GM18498 (cell line): ENCODE measurements around the gene ZNF664.

Experiments
- ATAC-seq: cut with Tn5 transposase; IDR thresholded peaks from one replicate; pipeline ENCODE4 v1.9.1; 2021; ENCODE audit warnings: mild to moderate bottlenecking, moderate library complexity; ENCODE audit not compliant: unreplicated experiment

The ZNF664 gene

DNA sequence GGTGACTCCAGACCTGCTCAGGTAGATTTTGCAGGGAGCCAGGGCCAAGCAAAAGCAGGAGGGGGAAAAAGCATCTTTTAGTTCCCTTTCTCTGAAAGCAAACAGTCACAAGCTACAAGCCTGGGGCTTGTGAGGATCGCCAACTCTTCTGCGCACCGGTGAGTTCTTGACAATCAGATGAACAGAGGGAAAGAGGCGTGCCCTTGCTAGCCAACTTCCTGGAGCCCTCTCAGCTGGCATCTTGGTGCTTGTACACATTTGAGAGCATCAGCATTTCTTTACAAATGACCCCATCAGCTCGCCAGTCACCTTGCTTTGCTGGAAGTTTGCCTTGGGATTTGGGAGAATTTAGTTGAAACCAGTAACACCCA, 55.5 kb downstream of the ZNF664 start:
- ATAC-seq = no peak

DNA sequence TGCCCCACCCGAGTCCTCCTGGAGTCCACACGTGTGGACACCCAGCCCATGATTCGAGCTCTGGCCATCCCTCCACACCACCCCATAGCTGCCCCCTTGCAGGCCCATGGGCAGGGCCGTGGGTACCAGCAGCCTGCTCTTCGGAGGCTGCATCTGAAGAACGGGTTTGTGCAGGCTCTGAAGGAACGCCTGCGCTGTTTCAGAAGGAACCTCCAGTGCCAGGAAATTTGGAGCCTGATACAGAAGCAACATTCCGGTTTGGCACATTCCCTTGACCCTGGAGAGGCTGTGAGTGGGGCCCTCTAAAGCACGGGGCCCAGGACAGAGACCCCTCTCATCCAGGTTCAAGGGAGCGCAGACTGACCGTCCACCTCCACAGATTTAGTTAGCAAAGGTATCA, 57.0 kb downstream of the ZNF664 start:
- ATAC-seq = no peak

DNA sequence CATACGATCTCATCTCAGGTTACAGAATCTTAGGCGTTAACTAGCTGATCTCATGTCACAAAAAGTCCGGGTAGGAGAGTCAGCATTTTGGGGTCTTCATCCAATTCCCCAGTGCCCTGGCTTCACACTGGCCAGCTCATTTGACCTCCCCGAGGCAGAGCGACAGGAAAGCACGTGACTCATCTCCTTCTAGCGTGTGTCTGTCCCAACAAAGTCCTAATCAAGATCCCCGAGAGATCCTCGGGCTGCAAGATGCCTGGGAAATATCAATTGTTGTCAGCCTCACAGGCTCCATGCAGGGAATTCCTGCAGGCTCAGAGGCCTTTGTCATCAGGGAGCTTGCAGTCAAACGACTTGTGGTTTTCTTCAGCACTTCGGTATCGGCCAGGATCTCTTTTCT, 57.5 kb downstream of the ZNF664 start:
- no peak for ATAC-seq

DNA sequence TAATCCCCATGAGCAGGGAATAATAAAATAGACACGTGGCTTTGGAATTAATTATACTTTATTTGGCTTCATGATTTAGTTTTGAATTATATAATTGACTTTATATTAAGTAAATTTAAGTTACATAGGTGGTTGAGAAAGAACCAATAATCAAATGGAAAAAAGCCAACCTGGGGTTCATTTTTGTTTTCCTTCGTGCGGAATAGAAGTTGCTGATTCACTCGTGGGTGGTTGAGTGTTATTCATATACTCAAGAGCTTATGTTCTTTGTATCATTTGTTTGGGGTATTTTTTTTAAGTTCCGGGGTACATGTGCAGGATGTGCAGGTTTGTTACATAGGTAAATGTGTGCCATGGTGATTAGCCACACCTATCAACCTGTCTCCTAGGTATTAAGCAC, 58.0 kb downstream of the ZNF664 start:
- ATAC-seq = no peak

DNA sequence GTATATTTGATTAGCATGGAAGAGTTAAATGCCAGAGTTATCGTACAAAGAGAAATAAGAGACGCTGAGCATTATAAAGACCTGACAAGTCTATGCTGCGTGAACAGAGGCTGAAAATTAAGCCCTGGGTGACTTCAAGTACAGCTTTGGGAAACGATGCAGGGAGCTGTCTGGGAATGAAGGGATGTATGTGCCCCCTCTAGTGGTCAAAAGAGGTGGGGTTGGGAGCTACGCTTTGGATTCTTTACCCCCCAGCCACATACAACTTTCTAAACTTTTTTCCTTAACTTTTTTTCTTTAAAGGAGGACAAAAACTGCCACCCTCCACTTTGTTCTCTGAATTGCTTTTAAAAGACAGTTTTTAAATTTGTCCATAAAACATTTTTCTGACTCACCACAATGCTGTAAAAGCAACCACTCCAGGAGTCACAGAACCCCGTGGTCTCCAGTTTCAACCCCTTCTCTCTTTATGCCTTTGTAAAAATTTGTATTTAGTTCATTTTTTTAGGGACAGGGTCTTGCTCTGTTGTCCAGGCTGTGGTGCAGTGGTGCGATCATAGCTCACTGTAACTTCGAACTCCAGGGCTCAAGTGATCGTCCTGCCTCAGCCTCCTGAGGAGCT, 59.4 kb downstream of the ZNF664 start:
- ATAC-seq = no peak

DNA sequence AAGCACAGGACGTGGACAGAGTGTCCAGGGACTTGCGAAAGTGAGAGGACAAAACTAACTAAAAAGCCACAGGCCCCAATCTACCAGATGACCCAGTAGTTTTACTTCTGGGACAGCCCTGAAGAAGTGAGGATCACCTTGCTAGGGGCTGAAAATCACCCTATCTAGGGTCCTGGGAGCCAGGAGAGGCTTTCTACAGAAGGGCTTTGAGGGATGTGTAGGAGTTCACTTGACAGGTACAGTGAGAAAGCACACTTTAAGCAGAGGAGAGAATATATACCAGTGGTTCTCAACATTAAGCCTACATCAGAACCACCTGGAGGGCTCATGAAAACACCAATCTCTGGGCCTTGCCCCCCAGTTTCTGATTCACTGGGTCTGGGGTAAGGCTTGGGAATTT, 60.8 kb downstream of the ZNF664 start:
- no peak for ATAC-seq

DNA sequence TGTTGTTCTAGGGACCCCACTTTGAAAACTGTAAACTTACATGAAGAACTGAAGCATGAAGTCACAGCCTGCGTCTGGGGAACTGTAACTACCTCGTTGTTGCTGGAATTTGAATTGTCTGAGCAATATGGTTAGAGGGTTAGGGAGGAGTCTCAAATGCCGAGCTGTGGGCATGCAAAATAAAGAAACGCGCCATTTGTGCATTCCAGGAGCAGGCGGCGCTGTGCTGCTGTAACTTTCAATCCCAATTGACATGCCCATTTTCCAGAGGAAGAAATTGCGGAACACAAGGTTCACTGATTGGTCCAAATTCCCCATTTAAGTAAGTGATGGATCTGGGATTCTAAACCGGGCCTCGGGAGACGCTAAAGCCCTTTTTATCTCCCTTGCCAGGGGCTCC, 61.3 kb downstream of the ZNF664 start:
- ATAC-seq = no peak

DNA sequence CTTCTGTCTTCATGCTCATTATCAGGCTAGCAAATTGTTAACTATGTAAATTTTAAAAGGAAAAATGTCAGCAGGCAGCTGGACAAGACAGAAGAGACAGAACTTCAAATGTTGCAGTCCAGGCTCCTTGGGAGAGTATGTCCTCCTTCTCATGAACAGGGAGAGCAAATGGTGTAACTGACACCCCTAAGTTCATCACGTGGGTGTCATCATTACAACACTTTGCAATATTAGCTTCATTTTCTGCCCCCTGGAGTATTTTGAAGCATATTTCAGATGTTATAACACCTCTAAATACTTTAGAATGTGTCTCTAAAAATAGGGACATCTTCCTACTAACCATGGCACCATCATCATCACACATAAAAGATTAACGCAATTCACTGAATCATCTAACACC, 62.1 kb downstream of the ZNF664 start:
- ATAC-seq = no peak

DNA sequence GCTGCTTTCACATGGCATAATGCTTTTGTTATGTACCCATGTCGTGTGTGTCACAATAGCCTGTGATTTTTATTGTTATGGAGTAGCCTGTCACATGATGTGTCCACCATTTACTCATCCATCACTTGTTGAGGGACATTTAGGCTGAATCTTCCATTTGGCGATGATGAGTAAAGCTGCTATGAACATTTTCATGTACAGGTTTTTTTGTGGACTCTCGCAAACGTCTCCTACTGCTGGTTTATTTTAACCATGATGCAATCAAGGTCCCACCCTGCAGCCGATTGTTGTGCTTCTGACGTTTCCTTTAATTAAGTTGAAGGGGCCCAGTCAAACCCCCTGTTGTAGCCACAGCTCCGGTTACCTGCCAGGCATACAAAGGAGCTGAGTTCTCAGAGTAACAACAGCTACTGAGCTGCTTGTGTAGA, 63.2 kb downstream of the ZNF664 start:
- no peak for ATAC-seq

DNA sequence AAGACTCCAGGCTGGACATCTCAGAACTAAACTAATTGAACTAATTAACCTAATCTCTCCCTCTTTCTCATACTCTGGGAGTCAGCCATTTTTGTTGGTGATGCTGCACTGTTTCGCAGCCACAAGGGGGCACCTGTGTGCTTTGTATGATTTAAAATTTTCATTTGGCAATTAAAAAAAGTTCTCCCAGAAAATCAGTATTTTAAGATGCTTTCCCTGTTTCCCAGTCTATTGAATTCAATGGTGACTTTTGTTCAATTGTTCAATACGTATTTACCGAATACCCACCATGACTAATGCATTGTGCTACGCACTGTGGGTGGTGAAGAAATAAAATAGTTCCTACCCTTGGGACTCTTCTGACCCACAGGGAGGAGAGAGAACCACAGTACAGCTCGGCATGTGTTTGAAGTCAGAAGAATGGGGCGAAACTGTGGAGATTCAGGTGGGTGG, 63.7 kb downstream of the ZNF664 start:
- no peak for ATAC-seq

DNA sequence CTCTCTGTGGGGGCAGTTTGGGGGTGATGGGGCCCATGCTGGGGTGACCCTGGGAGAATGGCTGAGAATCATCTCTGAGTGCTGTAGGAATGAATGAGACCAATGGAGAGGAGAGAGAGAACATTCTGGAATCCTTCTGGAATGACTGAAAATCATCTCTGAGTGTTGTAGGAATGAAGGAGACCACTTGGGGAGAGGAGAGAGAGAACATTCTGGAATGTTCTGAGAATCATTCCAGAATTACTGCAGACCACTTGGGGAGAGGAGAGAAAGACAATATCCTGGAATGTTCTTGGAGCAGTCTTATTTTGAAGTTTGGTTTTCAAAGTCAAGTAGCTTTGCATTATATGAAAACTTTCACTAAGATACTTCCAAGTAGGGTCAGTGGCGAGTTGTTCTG, 64.3 kb downstream of the ZNF664 start:
- no peak for ATAC-seq

DNA sequence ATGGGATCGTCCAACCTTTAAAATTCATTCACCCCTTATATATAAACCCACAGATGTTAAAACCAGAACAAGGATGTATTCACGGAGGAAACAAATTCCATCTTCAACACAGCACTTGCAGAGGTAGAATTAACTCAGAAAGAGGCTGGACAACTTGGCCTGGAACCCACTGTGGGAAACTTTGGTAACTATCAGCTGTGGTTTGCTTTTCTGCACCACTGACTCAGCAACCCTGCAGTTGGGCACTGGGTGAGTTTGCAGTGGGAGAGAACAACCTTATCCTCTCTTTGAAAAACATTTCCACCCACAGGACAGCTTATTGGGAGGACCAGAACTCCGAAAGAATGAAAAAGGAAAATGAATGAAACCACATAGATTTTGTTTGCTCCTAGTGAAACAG, 66.3 kb downstream of the ZNF664 start:
- no peak for ATAC-seq

DNA sequence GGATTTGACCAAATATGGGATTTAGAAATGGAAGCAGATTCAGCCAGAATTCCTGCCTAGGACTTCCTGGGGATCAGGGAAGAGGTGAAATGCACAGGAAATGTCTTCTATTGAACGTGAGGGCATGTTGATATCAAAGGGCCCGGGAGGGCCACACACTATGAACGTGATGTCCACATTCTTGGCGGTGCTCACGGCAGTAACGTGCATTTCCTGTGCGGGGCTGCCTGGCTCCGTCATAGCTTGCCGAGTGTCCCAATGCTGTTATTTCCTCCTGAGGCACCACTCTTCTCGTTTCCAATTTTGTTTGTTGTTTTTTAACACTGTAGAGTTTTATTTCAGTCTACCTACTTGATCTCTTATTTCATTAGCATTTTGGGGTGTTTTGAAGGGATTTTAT, 67.3 kb downstream of the ZNF664 start:
- no peak for ATAC-seq

DNA sequence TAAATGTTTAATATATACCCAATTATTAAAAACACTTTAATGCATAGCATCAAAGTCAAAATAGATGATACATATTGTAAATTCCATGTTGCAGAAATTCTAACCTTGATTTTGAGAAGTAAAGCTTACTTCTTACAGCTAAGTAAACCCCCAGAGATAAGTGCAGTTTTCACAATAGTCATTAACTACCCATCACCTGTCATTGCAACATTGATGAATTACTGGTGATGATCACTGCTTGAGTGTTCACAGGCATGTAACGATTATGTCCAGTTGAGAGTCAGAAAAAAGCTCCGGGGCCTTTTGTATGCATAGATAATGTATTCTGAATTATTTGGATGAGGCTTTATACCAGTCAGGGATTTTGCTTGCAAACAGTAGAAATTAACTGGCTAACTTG, 67.7 kb downstream of the ZNF664 start:
- ATAC-seq = no peak

DNA sequence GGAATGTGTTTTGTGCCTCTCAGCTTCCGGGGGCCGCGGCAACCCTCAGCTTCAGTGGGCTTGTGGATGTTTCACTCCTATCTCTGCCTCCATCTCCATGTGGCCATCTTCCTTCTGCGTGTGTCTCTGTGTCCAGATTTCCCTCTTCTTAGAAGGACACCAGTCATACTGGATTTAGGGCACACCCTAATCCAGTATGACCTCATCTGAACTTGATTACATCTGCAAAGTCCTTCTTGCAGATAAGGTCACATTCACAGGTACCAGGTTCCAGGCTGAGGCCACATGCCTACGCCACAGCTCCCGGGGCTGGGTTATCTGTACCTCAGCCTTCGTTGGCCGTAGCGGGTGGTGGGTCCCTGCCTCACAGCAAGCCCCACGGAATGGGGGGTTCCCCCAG, 68.9 kb downstream of the ZNF664 start:
- no peak for ATAC-seq

DNA sequence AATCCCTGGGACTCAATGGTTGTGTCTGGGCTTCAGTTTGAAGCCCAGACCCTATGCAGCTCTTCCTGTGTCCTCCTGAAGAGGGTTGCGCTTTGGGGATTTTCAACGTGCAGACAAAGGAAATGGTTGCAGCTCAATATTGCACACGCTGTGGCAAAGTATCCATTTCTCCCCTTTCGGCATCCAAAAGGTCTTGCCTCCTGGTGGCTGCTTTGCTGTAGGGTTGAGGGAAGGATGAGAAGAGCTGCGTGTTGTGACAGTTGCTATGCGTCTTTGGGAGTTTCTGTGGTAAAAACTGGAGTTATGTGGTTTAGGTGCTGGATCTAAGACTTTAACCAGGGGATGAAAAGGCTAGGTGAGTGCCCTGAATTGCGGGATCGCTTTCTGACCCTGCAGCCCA, 71.0 kb downstream of the ZNF664 start:
- no peak for ATAC-seq

DNA sequence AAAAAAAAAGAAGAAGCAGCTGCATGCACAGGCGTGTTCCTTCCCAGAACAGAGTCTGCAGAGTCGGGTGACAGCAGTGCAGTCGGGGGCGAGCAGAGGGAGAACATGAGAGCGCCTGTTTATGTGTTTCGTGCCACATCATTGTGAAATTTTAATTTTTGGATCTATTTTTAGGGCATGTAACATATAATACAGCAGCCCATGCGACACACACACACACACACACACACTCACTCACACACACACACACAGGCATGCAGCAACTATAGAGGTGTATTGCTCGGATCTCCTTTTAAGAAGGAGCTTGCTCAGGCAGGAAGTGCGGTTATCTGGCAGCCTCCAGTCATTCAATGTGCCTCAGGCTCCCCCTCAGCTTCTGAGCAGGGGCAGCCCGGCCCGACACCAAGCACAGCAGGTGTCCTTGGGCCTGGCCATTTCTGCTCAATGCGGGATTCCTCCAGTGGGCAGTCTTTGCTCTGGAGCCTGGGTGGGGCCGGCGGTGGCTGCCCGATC, 71.8 kb downstream of the ZNF664 start:
- ATAC-seq = no peak

DNA sequence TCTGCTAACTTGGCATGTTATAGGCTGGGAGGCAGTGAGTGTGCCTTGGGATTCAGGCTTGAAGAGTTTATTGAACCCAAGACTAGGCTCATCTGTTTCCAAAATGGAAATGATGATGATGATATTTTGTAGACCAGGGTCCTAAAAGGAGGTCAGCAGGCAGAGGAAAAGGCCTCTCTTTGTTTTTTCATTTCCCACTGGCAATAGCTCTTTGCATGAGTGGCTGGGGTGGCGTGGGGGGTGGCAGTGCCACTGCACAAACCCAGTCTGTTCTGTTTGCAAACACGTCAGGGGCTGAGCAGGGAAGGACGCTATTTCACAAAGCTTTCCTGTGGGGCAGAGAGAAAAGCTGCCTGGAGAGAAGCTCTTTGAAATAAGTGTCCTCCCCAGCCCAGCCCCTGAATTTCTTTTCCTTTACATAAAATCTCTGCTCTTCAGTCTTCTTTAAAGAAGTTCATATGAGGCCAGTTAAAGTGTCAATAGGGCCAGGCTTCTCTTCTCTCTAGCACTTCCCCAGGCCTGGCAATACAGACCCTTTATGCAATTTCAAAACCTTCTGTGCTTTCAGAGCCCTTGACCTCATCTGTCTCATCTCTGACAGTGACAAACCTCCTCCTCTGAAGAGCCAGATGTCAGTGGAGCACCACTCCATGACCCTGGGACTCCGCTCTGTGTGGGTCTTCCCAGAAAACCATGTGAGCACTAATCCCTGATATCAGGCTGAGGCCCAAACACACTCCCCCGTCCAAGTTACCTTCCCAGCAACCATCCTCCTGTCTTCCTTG, 72.8 kb downstream of the ZNF664 start:
- ATAC-seq = no peak

DNA sequence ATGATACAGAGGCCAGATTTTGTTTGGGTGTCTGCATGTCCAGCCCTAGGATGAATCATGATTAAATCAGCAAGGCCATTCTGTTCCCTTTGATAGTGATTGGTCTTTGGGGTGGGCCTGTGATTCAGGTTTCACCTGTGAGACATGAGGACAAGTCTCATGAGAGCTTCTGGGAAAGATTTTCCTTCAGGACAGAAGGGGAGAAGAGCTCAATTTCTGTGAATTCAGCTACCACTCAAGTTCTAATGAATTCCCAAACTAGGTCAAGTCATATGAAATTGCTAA, 73.4 kb downstream of the ZNF664 start:
- no peak for ATAC-seq

DNA sequence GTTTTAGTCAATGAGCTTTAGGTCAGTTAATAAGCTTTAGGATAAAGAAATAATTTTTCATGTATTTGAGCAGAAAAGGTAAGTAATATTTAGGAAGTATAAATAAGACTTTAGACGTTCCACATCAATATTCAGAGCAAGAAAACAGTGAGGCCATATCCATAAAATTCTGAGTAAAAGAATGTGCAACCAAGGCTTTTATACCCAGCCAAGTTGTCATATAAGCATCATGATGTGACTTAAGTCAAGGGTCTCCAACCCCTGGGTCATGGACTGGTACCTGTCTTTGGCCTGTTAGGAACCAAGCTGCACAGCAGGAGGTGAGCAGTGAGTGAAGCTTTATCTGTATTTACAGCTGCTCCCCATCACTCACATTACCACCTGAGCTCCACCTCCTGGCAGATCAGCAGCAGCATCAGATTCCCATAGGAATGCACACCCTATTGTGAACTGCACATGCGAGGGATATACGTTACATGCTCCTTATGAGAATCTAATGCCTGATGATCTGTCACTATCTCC, 74.1 kb downstream of the ZNF664 start:
- no peak for ATAC-seq

DNA sequence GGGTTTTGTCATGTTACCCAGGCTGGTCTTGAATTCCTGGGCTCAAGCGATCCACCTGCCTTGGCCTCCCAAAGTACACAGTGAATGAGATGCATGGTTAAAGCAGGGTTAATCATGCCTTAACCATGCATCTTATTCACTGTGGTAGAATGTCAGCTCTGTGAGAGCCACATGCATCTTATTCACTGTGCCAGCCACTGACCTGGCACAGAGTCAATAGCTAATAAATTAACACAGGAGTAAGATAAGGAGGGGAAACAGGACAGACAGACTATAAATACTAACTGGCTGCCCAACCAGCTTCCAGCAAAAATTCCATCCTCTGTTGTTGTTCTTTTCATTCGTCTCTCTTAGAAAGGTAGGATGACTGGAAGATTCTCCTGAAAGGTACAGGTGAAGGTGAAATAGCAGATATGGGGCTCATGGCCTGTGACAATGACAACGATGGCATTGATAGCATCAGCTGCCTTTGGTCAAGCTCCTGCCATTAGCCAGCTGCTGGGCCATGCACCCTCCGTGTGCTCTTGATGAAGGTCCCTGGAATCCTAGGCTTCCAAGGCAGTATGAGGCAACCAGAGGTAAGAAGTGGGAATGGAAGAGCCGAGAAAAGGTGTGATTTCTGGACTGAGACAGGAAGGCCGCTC, 76.6 kb downstream of the ZNF664 start:
- ATAC-seq = no peak

DNA sequence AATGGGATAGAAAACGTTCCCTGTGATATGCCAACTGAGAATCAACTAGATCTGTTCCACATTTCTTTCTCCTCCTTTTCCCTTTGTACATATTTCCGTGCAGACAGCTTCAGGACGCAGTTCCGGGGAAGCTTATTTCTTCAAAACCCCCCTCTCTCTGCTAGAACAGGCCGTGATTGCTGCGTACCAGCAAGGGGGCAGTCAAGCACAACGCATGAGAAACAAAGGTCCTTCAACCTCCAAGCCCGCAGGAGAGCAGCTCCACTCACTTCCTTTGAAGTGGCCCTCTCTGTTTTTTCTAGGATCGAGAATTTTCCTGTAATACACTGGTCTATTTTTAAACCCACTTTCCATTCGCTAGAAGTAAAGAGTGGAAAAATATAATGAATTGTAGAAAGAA, 80.8 kb downstream of the ZNF664 start:
- no peak for ATAC-seq
